NCI-H446 treated with DMSO at 0.1 percent for 48 hours (cell line): Measurements from ENCODE around the gene CNNM1.

Experiments used
- DNase-seq: peaks from one replicate; lab custom pipeline; 2025; lab: John Stamatoyannopoulos, UW

Gene CNNM1

DNA sequence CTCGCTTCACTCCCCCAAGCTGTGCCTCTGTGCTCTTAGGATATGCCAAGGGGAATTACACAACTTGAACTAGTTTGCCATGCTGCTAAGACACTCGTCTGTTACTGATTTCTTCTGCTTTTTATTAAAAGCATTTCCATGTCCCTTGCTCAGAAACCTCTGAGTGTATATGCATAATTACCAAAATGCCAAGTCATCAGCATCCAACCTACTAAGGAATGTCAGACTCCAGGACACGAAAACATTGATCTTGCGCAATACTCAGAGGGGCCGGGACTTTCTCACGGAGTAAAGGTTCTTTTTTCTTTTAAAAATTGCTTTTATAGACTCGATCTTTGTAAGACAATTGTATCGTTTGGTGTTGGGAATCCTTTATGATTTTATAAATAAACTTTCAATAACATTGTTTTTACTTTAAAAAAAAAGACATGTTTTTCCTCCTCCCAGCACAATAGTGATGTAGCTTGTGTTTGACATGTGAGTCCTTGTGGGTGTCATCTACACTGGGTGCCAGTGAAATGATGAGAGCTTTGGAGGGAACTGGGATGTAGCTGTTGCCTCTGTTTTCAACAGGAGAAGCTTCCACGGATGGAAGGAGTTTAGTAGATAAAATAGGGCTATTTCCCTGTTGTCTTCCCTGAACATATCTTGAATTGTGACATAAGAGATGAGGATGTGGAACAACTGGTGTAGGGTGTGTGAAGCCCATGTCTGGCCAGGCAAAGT is 43.6 kb downstream of the CNNM1 start:
- no peak for DNase-seq

DNA sequence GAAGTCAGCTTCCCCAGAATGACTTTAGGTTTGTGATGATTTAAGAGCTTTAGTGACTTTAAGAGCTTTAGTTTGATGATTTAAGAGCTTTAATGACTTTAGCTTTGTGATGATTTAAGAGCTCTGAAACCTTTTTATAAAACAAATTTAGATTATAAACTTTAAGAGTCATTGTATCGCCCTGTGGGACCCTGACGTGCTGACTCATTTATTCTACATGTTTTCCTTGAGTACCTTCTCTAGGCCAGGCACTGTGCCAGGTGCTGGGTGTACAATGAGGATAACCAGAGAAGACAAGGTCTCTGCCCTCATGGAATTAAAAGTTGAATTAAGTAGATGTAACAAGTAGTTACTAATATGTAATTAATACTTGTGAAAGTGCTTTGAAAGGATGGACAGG is 45.4 kb downstream of the CNNM1 start:
- no peak for DNase-seq

DNA sequence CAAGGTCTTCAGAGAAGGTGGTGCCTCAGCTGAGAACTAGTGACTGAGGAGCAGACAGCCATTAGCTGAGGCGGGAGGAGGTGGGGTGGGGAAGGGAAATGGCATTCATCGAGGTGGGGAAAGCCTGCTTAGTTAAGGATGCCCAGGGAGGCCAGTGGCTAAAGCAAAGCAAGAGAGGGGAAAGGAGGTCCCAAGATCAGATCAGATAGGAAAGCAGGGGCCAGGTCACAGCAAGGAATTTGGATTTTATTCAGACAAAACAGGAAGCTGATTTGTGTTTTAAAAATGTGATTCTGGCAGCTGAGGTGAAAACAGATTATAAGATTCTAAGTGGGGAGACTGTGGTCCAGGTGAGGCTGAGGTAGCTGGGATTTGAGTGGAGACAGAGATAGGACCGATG is 45.8 kb downstream of the CNNM1 start:
- DNase-seq, result no peak

DNA sequence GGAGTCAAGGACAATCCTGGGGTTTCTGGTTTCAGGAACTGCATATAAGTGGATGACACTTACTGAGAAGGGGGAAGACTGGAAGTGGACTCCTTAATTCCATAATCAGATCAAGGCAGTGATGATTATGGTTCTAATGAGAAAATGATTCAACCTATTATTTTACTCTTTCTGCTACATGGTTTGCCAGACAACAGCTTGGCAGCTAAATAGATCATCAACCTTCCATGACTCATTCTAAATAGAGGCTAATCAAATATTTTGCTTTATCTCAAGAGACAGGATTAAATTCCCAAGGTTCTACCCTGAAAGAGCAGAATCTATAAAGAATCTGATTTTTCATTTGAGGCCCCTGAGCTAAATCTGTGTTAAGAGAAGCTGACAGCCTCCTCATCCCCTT is 46.3 kb downstream of the CNNM1 start:
- DNase-seq, result no peak

DNA sequence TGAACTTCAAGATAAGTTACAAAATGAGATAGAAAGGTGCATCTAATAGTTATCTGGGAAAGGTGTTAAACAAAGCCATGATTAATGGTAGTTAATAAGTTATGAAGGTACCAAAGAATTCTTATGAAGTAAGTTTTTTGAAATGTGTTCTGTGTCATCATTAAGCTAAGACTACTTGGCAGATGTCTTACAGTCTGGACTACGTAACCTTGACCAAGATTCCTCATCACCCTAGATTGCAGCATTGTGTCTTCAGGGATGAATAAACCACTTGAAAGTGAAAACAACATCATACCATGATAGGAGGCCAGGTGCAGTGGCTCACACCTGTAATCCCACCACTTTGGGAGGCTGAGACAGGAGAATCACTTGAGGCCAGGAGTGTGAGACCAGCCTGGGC is 53.0 kb downstream of the CNNM1 start:
- DNase-seq, result no peak

DNA sequence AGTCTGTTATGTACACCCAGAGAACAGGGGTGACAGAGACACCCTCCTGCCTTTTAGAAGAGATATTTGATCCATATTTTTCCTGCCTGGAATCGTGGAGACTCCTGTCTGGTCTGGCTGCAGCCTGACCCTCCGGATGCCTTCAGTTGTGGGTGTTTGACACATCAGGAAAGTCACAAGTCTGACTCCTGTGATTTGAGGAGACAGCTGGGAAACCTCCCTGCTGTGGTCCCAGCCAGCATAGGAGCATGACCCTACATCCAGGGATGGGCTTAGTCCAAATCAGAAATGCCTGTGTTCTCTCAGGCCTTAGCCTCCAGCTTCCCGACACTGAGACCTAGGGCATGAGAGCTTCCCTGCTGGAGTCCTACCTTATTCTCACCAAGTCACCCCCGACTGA is 57.9 kb downstream of the CNNM1 start:
- no peak for DNase-seq

DNA sequence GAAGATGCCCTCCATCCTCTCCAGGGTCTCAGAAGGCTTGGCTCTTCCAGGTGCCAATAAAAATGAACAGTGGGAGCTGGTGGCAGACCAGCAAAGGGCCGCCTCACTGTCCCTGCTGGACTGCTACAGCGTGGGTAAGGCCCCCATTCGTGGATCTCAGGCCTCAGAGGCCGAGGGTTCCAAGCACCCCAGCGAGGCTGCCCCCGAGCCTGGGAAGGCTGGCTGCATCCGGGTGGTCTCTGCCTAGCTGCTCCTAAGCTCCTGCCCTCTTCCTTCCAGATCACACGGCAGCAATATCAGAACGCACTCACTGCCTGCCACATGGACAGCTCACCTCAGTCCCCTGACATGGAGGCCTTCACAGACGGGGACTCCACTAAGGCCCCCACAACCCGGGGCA is 58.4 kb downstream of the CNNM1 start:
- no peak for DNase-seq

DNA sequence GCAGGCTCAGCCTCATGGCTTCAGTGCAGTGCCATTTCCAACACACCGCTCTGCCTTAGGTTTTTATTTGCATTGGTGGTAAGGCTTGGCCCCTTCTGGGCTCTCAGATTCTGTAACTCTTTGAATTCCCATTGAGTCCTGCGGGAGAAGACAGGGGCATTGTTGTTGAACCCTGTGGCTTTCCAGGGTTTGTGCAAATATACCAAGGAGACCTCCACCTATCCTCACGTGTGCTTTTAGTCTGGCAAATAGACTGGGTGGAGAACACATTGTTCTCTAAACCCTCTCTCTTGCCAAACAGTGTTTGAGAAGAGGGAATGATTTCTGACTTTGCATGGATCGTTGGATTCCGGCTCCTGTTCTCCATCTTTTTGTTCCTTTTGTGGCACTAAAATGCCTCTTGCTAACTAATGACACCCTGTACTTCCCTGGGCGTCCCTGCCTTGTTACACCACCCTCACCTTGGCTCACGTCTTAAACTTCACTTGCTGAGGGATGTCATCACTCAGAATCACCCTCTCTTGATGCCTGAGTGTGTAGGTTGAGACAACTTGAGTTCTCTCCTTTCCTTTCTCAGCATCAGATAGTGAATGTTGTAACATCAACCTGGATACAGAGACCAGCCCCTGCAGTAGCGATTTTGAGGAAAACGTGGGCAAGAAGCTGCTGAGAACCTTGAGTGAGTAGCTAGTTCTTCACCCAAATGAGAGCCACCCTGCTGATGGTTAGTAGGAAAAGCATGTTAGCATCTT is 60.7 kb downstream of the CNNM1 start:
- DNase-seq, result no peak

DNA sequence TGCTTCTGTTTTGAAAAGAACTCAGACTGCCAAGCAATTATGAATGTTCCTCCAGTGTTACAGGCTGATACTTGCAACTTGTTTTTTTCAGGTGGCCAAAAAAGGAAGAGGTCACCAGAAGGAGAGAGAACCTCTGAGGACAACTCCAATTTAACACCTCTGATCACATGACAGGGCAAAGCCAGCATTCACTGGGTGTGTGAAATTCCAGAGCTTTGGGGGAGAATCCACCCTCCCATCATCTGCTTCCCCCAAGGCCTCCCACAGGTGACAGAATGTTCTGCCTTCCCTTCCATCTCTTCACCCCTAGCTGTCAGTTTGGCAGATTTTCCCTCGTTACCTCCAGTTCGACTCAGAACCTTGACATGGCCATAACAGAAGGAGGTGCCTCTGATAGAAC is 62.2 kb downstream of the CNNM1 start:
- no peak for DNase-seq

DNA sequence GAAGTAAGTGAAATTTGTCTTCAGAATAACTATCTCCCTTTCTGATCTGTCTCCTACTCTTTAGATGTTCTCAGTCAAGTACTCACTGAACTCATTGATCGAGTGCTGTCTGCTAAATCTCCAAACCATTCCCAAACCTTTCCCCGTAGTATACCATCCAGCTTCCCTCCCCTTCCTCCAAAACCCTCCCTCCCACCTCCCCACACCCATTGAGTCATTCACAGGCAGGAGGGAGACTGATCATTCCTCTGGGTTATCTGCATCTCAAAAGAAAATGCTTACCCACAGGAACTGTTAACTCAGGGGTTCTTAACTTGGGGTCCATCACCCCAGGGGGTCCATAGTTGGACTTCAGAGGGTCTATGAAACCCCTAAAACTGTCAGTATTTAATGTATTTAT is 63.9 kb downstream of the CNNM1 start:
- DNase-seq, result no peak

DNA sequence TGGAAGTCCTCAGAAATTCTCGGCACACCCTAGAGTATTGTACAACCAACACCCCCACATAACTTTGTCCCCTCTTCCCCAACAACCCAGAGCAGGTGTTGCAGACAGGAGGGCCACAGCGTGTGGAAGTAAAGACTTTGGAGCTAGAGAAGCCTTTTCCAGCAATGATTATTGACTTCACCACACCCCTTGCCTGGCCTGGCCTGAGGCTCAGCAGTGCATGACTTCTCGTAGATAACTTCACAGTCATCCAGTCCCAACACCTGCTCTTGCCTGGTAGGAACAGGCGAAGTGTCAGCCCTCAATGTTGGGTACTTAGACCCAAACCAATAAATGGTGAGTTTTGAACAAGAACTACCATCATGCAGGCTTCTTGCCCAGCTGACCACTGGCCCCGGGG is 64.5 kb downstream of the CNNM1 start:
- no peak for DNase-seq

DNA sequence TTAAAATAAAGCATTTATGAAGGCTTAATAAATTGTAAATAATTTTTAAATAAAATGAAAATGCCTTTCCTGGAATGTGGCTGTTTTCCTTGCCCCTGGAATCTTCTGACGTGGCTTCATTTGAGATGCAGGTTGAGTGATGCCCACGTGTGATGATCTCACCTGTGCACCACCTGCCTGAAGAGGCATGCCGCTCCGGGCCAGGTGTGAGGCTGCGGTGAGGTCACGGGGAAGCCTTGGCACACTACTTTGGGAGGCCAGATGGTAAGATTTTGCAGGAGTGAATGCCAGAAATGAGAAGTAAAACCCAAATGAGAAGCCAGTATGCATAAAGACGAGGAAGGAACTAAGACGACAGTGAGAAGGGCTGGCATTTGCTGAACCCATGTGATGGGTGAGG is 65.1 kb downstream of the CNNM1 start:
- no peak for DNase-seq

DNA sequence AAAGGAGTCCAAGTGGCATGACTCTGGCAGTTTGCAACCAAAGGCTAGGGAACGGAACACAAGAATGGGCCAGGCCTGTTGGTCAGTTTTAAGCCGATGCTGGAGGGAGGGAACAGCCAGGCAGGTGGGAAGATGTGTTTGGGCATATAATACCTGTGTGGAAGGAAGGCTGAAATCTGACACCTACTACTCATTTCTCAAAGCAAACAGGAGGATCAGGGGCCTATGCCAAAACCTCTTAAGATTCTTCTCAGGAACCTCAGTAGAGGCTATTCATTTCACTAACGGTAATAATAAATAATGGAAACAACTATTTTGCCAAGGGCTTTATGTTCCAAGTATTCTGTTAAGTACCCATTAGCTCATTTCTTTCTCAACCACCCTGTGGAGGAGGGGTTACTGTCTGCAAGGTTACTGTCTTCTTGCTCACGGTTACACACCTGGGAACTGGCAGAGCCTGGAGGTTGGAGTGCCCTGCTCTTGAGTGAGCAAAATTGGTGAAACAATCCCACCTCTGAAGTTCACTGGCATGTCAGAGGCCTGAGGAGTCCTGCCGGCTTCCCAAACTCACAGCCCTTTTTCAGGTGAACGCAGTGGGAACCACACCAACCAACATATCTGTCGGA is 65.7 kb downstream of the CNNM1 start:
- DNase-seq, result no peak

DNA sequence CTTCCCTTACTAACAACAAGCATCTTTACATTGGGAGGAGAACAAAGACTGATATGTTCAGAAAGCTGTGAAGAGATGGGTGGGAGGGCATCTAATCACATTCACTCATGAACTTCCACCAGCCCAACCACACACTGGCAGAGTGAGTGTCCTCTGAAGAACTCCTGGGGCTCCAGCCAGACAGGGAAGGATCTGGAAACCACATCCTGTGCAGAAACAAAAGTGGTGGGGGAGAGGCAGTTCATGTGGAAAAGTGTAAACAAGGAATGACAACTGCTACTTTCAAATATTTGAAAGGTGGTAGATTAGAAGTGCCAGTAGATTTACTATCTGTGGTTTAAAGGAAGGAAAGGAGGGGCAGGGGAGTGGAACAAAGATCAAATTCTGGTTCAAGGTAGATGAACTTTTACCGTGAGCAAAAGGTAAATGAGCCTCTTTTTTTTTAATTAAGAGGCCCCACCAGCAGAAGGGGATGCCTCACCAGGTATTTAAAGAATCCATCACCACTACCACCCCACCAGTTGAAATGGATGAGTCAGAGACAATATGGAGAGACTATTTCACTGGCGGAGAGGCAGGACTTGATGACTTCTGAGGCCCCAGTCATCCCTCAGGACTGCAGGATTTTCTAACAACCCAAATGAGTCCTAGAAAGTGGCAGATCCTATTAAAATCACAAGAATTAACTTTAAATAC is 66.7 kb downstream of the CNNM1 start:
- DNase-seq, result no peak

DNA sequence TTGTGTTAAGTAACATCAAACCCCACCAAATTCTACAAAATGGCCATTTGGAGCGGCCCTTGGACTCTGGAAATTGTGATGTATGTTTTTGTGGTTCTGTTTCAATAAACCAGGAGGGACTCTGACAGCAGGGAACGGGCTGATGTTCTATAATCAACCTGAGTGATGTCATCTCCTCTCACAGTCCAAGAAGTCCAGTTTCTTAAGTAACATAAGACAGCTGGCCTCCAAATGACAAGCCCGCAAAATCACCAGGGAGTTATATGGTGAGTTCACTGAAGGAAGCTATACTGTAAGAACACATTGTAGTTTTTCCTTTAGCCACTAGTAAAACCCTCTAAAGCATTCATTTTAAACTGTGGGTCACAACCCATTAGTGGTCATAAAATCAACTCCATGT is 67.3 kb downstream of the CNNM1 start:
- DNase-seq, result no peak

DNA sequence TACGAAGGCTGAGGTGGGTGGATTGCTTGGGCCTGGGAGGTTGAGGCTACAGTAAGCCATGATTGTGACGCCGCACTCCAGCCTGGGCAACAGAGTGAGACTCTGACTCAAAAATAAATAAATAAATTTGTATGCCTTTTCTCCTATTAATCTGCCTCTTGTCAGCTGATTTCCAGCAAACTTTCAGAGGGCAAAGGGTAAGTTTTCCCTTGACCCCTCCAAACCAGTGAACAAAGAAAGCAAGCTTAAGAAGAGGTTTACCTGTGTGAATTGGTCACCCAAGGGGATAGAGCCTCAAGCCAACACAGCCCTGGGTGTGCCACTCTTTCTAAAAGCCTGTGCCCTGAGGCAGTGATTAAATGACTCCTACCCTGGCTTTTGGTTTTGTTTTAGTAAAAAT is 70.5 kb downstream of the CNNM1 start:
- no peak for DNase-seq

DNA sequence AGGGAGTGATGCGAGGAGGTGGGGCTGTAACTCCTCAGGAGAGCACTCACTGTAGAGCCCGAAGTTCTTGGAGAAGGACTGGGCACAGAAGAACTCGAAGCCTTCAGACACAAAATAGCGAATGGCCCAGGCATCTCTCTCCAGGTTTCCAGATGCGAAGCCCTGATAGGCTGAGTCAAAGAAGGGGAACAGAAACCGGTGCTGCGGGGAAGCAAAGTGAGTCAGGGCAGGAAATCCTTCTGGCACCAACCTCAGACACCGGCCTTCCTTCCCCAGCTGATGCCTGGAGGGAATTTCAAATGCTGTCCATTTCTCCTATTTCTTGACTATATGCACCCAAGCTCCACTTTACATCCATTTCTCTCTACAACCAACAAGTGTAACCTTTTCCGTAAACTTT is 74.5 kb downstream of the CNNM1 start:
- no peak for DNase-seq

DNA sequence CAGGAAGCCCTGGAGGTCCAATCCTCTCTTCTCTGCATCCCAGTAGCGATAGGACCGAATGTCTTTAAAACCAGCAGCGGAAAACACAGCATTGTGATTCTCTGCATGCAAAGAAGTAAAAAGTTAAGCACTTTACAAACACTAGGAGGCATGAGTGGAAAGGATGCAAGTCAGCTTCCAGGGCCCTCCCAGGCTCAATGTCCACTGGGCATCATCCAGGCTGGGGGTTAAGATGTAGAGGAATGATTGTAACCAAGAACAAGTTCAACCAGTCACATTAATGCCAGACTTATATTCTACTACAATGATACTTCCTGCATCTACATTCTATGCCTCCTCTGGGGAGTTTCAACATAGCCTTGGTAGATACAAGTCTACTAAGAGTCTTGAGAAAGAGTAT is 77.0 kb downstream of the CNNM1 start:
- DNase-seq, result no peak

DNA sequence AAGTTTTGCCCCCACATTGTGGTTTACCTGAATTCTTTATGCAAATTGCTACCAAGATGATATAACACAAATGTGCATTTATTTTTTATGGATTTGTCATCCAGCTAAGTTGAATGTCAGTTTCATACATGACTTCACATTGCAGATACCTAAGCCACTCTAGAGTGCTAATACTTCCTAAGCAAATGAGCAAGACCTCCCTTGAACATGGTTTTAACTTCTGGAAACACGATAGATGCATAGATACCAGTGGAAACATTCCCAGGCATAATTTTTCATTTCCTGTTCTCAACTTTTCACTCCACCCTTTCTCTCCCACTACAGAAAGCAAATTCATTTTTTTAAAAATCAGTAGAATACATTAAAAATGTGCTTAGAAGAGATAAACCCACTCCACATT is 81.0 kb downstream of the CNNM1 start:
- DNase-seq, result no peak

DNA sequence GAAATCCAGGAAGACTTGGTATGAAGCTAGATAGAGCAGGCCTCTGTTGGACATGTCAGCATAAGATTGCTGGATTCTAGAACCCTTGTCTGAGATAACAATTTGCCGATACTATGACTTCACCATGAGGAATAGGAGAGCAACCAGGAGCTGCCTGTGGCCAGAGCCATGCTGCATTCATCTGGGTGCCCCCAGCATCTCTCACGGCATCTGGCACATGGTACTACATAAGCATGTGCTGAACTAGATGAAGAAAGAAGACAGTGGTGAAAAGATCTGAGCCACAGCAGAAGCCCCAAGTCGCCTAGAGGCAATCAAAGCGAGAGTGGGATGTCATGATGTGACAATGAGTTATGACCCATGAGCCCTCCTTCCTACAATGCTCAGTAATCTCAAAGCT is 81.7 kb downstream of the CNNM1 start:
- no peak for DNase-seq

DNA sequence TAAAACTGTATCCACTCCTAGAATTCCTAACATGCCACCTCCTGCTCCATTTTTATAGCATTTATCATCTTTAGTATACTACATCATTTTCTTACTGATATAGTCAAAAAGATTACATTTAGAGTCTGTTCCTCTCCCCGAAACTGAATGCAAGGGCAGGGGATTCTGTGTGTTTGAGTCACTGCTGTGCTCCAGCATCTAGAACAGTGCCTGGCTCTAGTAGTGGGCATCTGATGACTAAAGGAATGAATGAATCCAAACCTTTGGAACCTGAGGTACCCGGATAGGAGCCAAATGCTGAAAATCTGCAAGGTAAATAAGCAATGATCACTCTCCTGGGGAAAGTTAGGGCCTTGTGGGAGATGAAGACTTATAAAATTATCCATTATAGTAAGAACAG is 82.4 kb downstream of the CNNM1 start:
- no peak for DNase-seq

DNA sequence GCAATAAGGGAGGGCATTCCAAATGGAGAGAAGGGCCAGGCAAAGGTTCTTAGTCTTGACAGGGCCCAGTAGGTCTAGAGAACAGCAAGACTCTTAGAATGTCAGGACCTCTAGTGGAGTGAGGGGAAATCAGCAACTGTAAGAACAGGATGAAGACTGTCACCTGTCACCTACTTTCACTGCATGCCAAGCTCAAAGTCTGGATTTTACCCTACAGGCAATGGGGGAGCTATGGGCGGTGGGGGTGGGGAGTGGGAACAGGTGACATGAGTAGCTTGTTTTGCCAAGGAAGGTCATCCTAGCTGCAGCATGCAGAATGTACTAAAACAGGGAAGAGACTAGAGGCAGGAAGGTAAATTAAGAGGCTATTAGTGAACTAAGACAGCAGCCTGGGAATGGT is 82.9 kb downstream of the CNNM1 start:
- DNase-seq, result no peak
